ENCODE data around the gene ZSCAN5A.
"Not testable (repeated sequence)": the region's sequence is repeated elsewhere in the genome, so short reads cannot be mapped to it uniquely, and the experiment has no call there.

ZSCAN5A gene

GRCh38 chr19:56258272-56258671 lies 56.4 kb downstream of the ZSCAN5A start:
- Histone ChIP-seq H3K27me3 (replicated peaks; ENCODE audit: control insufficient read depth, insufficient read depth, low read length) (no peaks in the 10 kb centered on the region), H3K36me3 (ENCODE audit: control insufficient read depth, insufficient read depth, low read length) (no peaks in the 10 kb centered on the region), H3K4me3 (replicated peaks; ENCODE audit: low read depth, low read length) (no peak overlapping the region)
- no peak for DNase-seq (ENCODE audit: extremely low read depth, insufficient read length)
- no peak for TF ChIP-seq CTCF (IDR thresholded peaks at IDR 0.05; ENCODE audit: insufficient read depth, low read length, poor library complexity, severe bottlenecking)

GRCh38 chr19:56253737-56254136 lies 60.9 kb downstream of the ZSCAN5A start:
- peak; percentile 13 for DNase-seq (ENCODE audit: extremely low read depth, insufficient read length)
- no peak for TF ChIP-seq CTCF (IDR thresholded peaks at IDR 0.05; ENCODE audit: insufficient read depth, low read length, poor library complexity, severe bottlenecking)
- H3K4me3 ChIP-seq (replicated peaks; ENCODE audit: low read depth, low read length) = no peak overlapping the region

GRCh38 chr19:56252699-56253422 lies 61.8 kb downstream of the ZSCAN5A start:
- TF ChIP-seq CTCF (IDR thresholded peaks at IDR 0.05; ENCODE audit: insufficient read depth, low read length, poor library complexity, severe bottlenecking) = peak; percentile 88
- DNase-seq (ENCODE audit: extremely low read depth, insufficient read length) = peak; percentile 27
- Histone ChIP-seq H3K27me3 (replicated peaks; ENCODE audit: control insufficient read depth, insufficient read depth, low read length) (no peaks in the 10 kb centered on the region), H3K4me3 (replicated peaks; ENCODE audit: low read depth, low read length) (no peak overlapping the region), H3K36me3 (ENCODE audit: control insufficient read depth, insufficient read depth, low read length) (no peaks in the 10 kb centered on the region)

More at GRCh38 chr19:56253737-56254136, 60.9 kb downstream of the ZSCAN5A start:
- Histone ChIP-seq H3K27me3 (replicated peaks; ENCODE audit: control insufficient read depth, insufficient read depth, low read length) (no peaks in the 10 kb centered on the region), H3K36me3 (ENCODE audit: control insufficient read depth, insufficient read depth, low read length) (no peaks in the 10 kb centered on the region)

GRCh38 chr19:56248736-56249338 lies 65.8 kb downstream of the ZSCAN5A start:
- not testable (repeated sequence) for H3K4me3 ChIP-seq (replicated peaks; ENCODE audit: low read depth, low read length); H3K36me3 ChIP-seq (ENCODE audit: control insufficient read depth, insufficient read depth, low read length); DNase-seq (ENCODE audit: extremely low read depth, insufficient read length); H3K27me3 ChIP-seq (replicated peaks; ENCODE audit: control insufficient read depth, insufficient read depth, low read length)

GRCh38 chr19:56245764-56246163 lies 68.9 kb downstream of the ZSCAN5A start:
- DNase-seq (ENCODE audit: extremely low read depth, insufficient read length); H3K4me3 ChIP-seq (replicated peaks; ENCODE audit: low read depth, low read length); H3K36me3 ChIP-seq (ENCODE audit: control insufficient read depth, insufficient read depth, low read length); H3K27me3 ChIP-seq (replicated peaks; ENCODE audit: control insufficient read depth, insufficient read depth, low read length): not testable (repeated sequence)

- DNase-seq (ENCODE audit: extremely low read depth, insufficient read length) = no peak
- no peak for TF ChIP-seq CTCF (IDR thresholded peaks at IDR 0.05; ENCODE audit: insufficient read depth, low read length, poor library complexity, severe bottlenecking)
- Histone ChIP-seq H3K27me3 (replicated peaks; ENCODE audit: control insufficient read depth, insufficient read depth, low read length) (no peaks in the 10 kb centered on the region), H3K36me3 (ENCODE audit: control insufficient read depth, insufficient read depth, low read length) (no peaks in the 10 kb centered on the region), H3K4me3 (replicated peaks; ENCODE audit: low read depth, low read length) (no peak overlapping the region)
These were observed 69.4 kb downstream of the ZSCAN5A start for GRCh38 chr19:56245121-56245740.
